ENCODE data around the gene MYOCOS.
"Not testable (repeated sequence)": the region's sequence is repeated elsewhere in the genome, so short reads cannot be mapped to it uniquely, and the experiment has no call there.

Gene MYOCOS

GRCh38 chr1:171622152-171622462 is at the start of gene MYOCOS:
Gene MYOCOS (plus strand): TSS chr1:171622243. CDS start chr1:171623884, 1,641 bp downstream.
- no peak for DNase-seq

GRCh38 chr1:171576144-171576543 is 45.9 kb upstream of the MYOCOS start:
- no peak for DNase-seq

DNA sequence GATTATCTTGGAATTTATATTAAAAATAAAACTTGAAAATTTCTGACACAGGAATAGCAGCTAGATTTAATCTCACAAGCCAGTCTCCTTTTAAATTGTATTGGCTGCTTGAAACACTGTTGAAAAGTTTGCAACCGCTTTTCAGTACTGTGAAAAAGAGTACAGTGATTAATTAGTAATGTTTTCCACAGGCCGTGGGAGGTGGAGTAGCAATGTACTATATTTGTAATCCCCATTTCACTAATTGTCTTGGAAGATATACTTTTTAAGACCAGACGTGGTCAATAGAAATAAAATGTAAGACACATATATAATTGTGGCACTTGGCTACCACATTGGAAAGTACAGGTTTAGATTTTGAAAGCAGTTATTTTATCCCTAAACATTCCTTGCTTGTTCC is 40.8 kb upstream of the MYOCOS start:
- no peak for DNase-seq

GRCh38 chr1:171581766-171582165 is 40.3 kb upstream of the MYOCOS start:
- DNase-seq = no peak

- no peak for DNase-seq
Measured at GRCh38 chr1:171582589-171582988, 39.5 kb upstream of the MYOCOS start.

- no peak for DNase-seq
Measured at GRCh38 chr1:171583591-171584201, 38.3 kb upstream of the MYOCOS start.

GRCh38 chr1:171585715-171586114 is 36.3 kb upstream of the MYOCOS start:
- DNase-seq = no peak

- no peak for DNase-seq
Measured at GRCh38 chr1:171588230-171588629, 33.8 kb upstream of the MYOCOS start.

GRCh38 chr1:171590022-171590421 is 32.0 kb upstream of the MYOCOS start:
- DNase-seq = no peak

GRCh38 chr1:171595324-171595723 is 26.7 kb upstream of the MYOCOS start:
- no peak for DNase-seq

- DNase-seq = no peak
Measured at GRCh38 chr1:171596119-171596518, 25.9 kb upstream of the MYOCOS start.

DNA sequence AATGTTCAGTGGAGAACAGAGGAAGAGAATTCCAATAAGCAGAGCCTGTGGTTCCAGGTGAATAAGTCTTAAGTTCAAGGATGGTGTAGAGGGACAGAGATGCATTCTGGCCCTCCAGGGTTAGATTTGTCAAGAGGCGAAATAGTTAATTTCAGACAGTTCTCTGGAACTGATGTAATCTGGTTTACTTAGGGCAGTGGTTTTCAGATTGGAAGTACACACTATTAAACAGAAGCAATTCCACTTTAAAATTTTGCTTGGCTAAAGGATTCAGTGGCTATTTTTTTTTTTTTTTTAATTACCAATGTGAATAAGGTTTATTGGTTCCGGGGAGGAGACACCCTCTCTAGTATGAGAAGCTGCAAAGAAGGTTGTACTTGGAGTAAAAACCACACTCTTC is 25.3 kb upstream of the MYOCOS start:
- no peak for DNase-seq

- no peak for DNase-seq
Measured at GRCh38 chr1:171597203-171597602, 24.8 kb upstream of the MYOCOS start.

- not testable (repeated sequence) for DNase-seq
Measured at GRCh38 chr1:171600310-171600709, 21.7 kb upstream of the MYOCOS start.

DNA sequence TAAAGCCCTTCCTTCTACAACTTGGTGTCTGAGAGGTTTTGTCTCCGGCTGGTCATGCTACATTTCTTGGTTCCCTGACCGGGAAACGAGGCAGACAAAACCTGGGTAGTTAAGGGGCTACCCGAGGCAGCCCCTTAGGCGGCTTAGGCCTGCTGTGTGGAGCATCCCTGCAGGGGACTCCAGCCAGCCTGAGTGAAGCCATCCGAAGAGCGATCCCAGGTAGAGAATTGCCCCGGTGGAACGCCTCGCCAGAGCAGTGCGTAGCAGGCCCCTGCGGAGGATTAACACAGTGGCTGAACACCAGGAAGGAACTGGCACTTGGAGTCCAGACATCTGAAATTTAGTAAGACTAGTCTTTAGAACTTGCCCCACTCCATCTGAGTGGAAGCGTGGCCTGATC is 21.2 kb upstream of the MYOCOS start:
- DNase-seq = no peak

DNA sequence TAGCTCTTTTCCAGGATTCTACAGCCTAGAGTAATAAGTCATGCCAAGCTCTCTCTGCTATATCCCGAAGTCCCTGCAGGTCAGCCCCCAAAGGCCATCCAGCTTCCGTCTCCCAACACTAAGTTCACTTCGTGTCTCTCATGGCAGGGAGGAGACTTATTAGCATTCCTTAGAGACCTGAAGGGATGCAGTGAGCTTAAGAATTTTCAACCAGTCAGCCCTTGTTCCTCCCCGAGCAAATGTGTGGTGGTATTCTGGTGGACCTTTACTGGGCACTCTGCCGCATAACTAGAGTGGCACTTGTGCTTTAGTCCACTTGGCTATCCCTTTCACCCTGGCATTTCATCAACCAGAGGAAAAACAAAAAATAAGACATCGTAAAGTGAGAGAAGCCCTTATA is 19.0 kb upstream of the MYOCOS start:
- DNase-seq = not testable (repeated sequence)

- DNase-seq = no peak
Measured at GRCh38 chr1:171606402-171606941, 15.6 kb upstream of the MYOCOS start.

DNA sequence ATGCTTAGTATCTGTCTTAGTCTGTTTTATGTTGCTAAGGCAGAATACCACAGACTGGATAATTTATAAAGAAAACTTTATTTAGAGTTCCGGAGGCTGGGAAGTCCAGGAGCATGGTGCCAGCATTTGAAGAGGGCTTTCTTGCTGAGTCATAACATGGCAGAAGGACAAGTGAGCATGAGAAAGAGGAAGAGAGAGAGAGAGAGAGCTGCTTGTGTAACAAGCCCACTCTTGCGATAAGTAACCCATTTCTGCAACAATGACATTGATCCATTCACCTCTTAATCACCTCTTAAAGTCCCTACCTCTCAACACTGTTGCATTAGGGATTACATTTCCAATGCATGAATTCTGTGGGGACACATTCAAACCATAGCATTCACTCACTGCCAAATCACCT is 11.7 kb upstream of the MYOCOS start:
- no peak for DNase-seq

- no peak for DNase-seq
Measured at GRCh38 chr1:171611306-171611705, 10.7 kb upstream of the MYOCOS start.

DNA sequence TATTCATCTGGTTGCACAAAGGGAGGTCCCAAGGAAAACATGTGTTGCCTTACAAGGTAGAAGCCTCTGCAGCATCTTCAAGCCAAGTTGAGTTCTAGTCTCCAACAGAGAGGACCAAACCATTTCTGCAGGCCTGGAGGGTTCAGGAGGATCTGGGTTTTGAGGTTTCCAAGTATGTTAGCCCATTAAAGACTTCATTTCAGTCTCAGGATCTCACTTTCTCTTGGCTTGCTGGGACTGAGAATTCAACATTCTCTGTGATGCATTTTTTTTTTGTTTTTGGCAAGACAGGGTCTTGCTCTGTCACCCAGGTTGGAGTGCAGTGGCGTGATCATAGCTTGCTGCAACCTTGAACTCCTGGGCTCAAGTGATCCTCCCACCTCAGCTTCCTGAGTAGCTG is 8.8 kb upstream of the MYOCOS start:
- no peak for DNase-seq

GRCh38 chr1:171615122-171615906 is 6.7 kb upstream of the MYOCOS start:
- DNase-seq = not testable (repeated sequence)

GRCh38 chr1:171616586-171616985 is 5.5 kb upstream of the MYOCOS start:
- no peak for DNase-seq

- DNase-seq = no peak
Measured at GRCh38 chr1:171623651-171624331, 1.7 kb downstream of the MYOCOS start.

GRCh38 chr1:171625225-171625624 is 3.2 kb downstream of the MYOCOS start:
- no peak for DNase-seq

Data from activated CD8-positive, alpha-beta memory T cell treated with anti-CD3 and anti-CD28 coated beads for 24 hours (primary cell).